K562 (cell line): ENCODE measurements around the gene SHISA5. TPM values are rescaled to one million over a fixed set of nuclear protein-coding genes. Genes with fewer than 3 reads are reported as not detected.

ENCODE experiments used
- CLOCK ChIP-seq: fragments of 250-450 bp; sonication (Bioruptor Pico); IDR thresholded peaks from 2 replicates; pipeline ENCODE4 v1.4.0; 2020; ENCODE audit warnings: mild to moderate bottlenecking, moderate library complexity, borderline replicate concordance
- FOXM1 ChIP-seq, 2 experiments: fragments of 450-650 bp in 1 of 2; sonication (generic) in 1 of 2; formaldehyde crosslinking in 1 of 2; IDR thresholded peaks; 2 replicates each; pipeline versions ENCODE4 v1.6.1 to v1.9.0; 2017 to 2022; ENCODE audit warnings: low read depth in 2 of 2, mild to moderate bottlenecking in 2 of 2, missing genetic modification reagents in 1 of 2, moderate library complexity in 1 of 2
- GTF2F1 ChIP-seq: IDR thresholded peaks from 2 replicates; pipeline ENCODE4 v1.6.1; 2011; ENCODE audit warnings: low read depth, low read length, improper control_type of control experiment
- MGA ChIP-seq: fragments of 450-650 bp; IDR thresholded peaks from 2 replicates; pipeline ENCODE4 v1.6.1; 2016; ENCODE audit warnings: mild to moderate bottlenecking, moderate library complexity
- MXI1 ChIP-seq: IDR thresholded peaks from 2 replicates; pipeline ENCODE4 v1.6.1; 2011; ENCODE audit warnings: low read depth, mild to moderate bottlenecking, improper control_type of control experiment, low read length
- POLR2A ChIP-seq: fragments of 450-650 bp; conservative IDR thresholded peaks from 2 replicates; pipeline ENCODE4 v1.6.1; 2016
- SLC30A9 ChIP-seq: fragments of 250-450 bp; sonication (Bioruptor Pico); IDR thresholded peaks from 2 replicates; pipeline ENCODE4 v1.8.0; 2022; ENCODE audit warnings: mild to moderate bottlenecking, moderate library complexity
- THAP7 ChIP-seq: fragments of 250-450 bp; sonication (Bioruptor Pico); IDR thresholded peaks from 2 replicates; pipeline ENCODE4 v1.5.0; 2021
- ZNF311 ChIP-seq: fragments of 250-450 bp; sonication (Bioruptor Pico); IDR thresholded peaks from 2 replicates; pipeline ENCODE4 v1.4.0; 2020; ENCODE audit warnings: mild to moderate bottlenecking, moderate library complexity
- ZNF644 ChIP-seq: fragments of 200-800 bp; sonication (Bioruptor generic); IDR thresholded peaks from 2 replicates; pipeline ENCODE4 v1.6.1; 2016; ENCODE audit warnings: low read depth, missing genetic modification characterization, missing compliant biosample characterization
- polyA plus RNA-seq, 8 experiments: library from polyadenylated mRNA; depleted of rRNA in 4 of 8; stranded (reverse) in 5 of 8; unstranded in 3 of 8; fragments of >200 nt; fragmentation: Nextera tagmentation in 2 of 8; fragmentation: Illumina TruSeq in 1 of 8; extraction: Ambion mirVana in 2 of 8; extraction: Trizol in 1 of 8; gene quantifications; 2 replicates each; pipeline versions ENCODE4 v1.2.1 to v1.2.3, GENCODE V29; 2011 to 2014; ENCODE audit warnings: inconsistent platforms in 1 of 8, missing spikeins in 1 of 8
- total RNA-seq, 7 experiments: library from RNA; depleted of rRNA in 6 of 7; stranded (reverse); fragments of >200 nt in 6 of 7; fragmentation: Illumina TruSeq in 2 of 7; extraction: Trizol in 2 of 7; gene quantifications; 2 replicates each; pipeline versions ENCODE4 v1.2.1 to v1.2.3, GENCODE V29; 2011 to 2021; ENCODE audit warnings: low replicate concordance in 1 of 7

Gene SHISA5
- total and polyA plus RNA-seq, 9 of the 15 experiments (the other 6 are each of a cell fraction or from before 2014, with no cell fraction given): 8.4 to 85.8 (median 56.1) TPM

GRCh38 chr3:48472923-48473616 lies 30.9 kb downstream of the SHISA5 start (continued):
- TF ChIP-seq MGA (peak; percentile 7; the same call in 1 of the 2 replicates), POLR2A (peak; percentile 88), SLC30A9 (CRISPR knock-in tag) (no peak), THAP7 (CRISPR knock-in tag) (no peak), GTF2F1 (no peak), ZNF311 (CRISPR knock-in tag) (no peak), FOXM1 (IDR thresholded peaks at IDR 0.05; ENCODE audit: low read depth) (peak; percentile 26; the same call in 1 of the 2 replicates), FOXM1 (CRISPR knock-in tag; IDR thresholded peaks at IDR 0.05; ENCODE audit: low read depth) (0 out of 2 replicates have a peak, but pooled peaks have one; percentile 58), CLOCK (CRISPR knock-in tag) (no peak), ZNF644 (tag) (no peak), MXI1 (no peak)
